ENCODE data around the gene NR0B2.

NR0B2 gene

GRCh38 chr1:26936823-26937222 lies 23.0 kb upstream of the NR0B2 start:
- DNase-seq (ENCODE audit: low read depth, low spot score) = no peak

- no peak for DNase-seq (ENCODE audit: low read depth, low spot score)
Observed at GRCh38 chr1:26932531-26932930, 18.8 kb upstream of the NR0B2 start.

GRCh38 chr1:26923711-26924110 lies 9.9 kb upstream of the NR0B2 start:
- no peak for DNase-seq (ENCODE audit: low read depth, low spot score)

GRCh38 chr1:26922901-26923300 lies 9.1 kb upstream of the NR0B2 start:
- no peak for DNase-seq (ENCODE audit: low read depth, low spot score)

- DNase-seq (ENCODE audit: low read depth, low spot score) = no peak
Observed at GRCh38 chr1:26922431-26922729, 8.6 kb upstream of the NR0B2 start.

GRCh38 chr1:26921540-26922430 lies 8.0 kb upstream of the NR0B2 start, which contains the start of gene NUDC:
TSS of gene NUDC (plus strand) at chr1:26921743. CDS start at chr1:26921849, 106 bp downstream.
- DNase-seq (ENCODE audit: low read depth, low spot score) = peak; percentile 94

GRCh38 chr1:26921126-26921539 lies 7.4 kb upstream of the NR0B2 start:
- no peak for DNase-seq (ENCODE audit: low read depth, low spot score)

- DNase-seq (ENCODE audit: low read depth, low spot score) = no peak
Observed at GRCh38 chr1:26915204-26915842, 1.5 kb upstream of the NR0B2 start.

GRCh38 chr1:26913389-26913753 lies 404 bp downstream of the NR0B2 start:
- DNase-seq (ENCODE audit: low read depth, low spot score) = no peak

GRCh38 chr1:26912147-26912490 lies 1.7 kb downstream of the NR0B2 start:
- no peak for DNase-seq (ENCODE audit: low read depth, low spot score)

GRCh38 chr1:26911399-26912146 lies 2.2 kb downstream of the NR0B2 start:
- no peak for DNase-seq (ENCODE audit: low read depth, low spot score)

GRCh38 chr1:26910343-26911160 lies 3.2 kb downstream of the NR0B2 start:
- DNase-seq (ENCODE audit: low read depth, low spot score) = no peak

GRCh38 chr1:26909951-26910342 lies 3.8 kb downstream of the NR0B2 start:
- DNase-seq (ENCODE audit: low read depth, low spot score) = no peak

GRCh38 chr1:26907071-26907917 lies 6.5 kb downstream of the NR0B2 start:
- DNase-seq (ENCODE audit: low read depth, low spot score) = no peak

- DNase-seq (ENCODE audit: low read depth, low spot score) = no peak
Observed at GRCh38 chr1:26900815-26901511, 12.8 kb downstream of the NR0B2 start.

GRCh38 chr1:26900001-26900814 lies 13.6 kb downstream of the NR0B2 start, which contains the start of gene GPATCH3:
TSS of gene GPATCH3 (minus strand) at chr1:26900467. CDS start at chr1:26900442, 25 bp downstream.
- peak; percentile 73 for DNase-seq (ENCODE audit: low read depth, low spot score)

- no peak for DNase-seq (ENCODE audit: low read depth, low spot score)
Observed at GRCh38 chr1:26897351-26897750, 16.4 kb downstream of the NR0B2 start.

- DNase-seq (ENCODE audit: low read depth, low spot score) = no peak
Observed at GRCh38 chr1:26894263-26894662, 19.5 kb downstream of the NR0B2 start.

GRCh38 chr1:26890467-26890796 lies 23.3 kb downstream of the NR0B2 start:
- no peak for DNase-seq (ENCODE audit: low read depth, low spot score)
